IPS-20b (cell line): ENCODE measurements around the gene TMEM140.
"Not testable (repeated sequence)": the region's sequence is repeated elsewhere in the genome, so short reads cannot be mapped to it uniquely, and the experiment has no call there.

ENCODE experiments used
- H3K27ac ChIP-seq: one replicate; pipeline ENCODE4 v1.5.1; 2013; ENCODE audit warnings: low read length
- H3K27me3 ChIP-seq: 2 replicates; pipeline ENCODE4 v1.6.1; 2013; ENCODE audit warnings: mild to moderate bottlenecking, low read length, inconsistent platforms; ENCODE audit not compliant: insufficient read depth
- H3K36me3 ChIP-seq: 2 replicates; pipeline ENCODE4 v1.6.1; 2013; ENCODE audit warnings: low read depth, mild to moderate bottlenecking, inconsistent platforms, low read length, moderate library complexity; ENCODE audit not compliant: insufficient read depth
- H3K4me1 ChIP-seq: 2 replicates; pipeline ENCODE4 v1.6.1; 2013; ENCODE audit warnings: mild to moderate bottlenecking, control low read depth, inconsistent platforms, low read length, moderate library complexity; ENCODE audit not compliant: insufficient read depth
- H3K4me3 ChIP-seq: 2 replicates; pipeline ENCODE4 v1.5.1; 2013; ENCODE audit warnings: mild to moderate bottlenecking, low read length, inconsistent platforms
- H3K9ac ChIP-seq: 2 replicates; pipeline ENCODE4 v1.6.1; 2013; ENCODE audit warnings: low read depth, mild to moderate bottlenecking, inconsistent platforms, low read length, moderate library complexity
- H3K9me3 ChIP-seq: 2 replicates; pipeline ENCODE4 v1.6.1; 2013; ENCODE audit warnings: mild to moderate bottlenecking, low read depth, low read length, inconsistent platforms; ENCODE audit not compliant: insufficient read depth

TMEM140 gene

DNA sequence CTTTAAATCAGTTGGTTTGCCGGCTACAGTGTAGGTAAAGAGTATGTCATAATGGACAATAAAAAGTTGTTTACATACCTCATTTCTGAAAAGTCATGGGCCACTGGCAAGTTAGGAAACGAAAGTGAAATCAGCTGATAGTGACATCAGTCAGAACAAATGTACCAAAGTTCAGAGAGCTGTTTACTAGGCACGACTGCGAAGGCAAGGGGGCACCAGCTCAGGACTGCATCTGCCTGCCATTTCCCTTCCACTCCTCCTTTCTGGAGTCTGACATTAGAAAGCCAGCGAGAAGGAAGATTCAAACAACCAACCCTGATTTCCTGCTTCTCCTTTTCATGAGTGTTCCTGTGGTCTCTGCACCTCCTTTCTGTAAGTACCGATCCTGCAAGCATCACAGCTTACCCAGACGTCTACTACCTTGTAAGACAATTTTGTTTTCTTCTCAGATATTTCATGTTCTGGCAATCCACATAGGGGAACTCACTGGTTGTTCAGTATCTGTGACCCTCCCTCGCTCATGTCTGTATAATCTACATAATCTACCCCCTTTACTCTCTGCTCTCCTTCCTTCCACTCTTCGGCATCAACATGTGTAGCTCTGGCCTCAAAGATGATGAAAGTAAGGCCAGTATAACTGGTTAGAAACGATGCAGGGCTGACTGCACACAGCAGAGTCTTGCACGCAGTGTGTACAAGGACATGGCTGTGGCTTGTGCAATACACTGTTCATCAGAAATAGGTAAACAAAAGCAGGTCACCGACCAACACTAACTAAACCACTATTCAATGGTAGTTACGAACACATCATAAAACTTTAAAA lies at the start of gene TMEM140:
Gene TMEM140 (plus strand): TSS at position 174 of the 823 bp plus-strand sequence. CDS start 16,370 bp downstream, outside the sequence.
- Histone ChIP-seq H3K27ac (no peak within 1 kb of the TSS), H3K4me1 (no peaks in the 10 kb centered on the region), H3K27me3 (no peaks in the 10 kb centered on the region), H3K9ac (no peak within 1 kb of the TSS), H3K4me3 (no peak within 1 kb of the TSS), H3K9me3 (no peaks in the 10 kb centered on the region), H3K36me3 (no peaks in the 10 kb centered on the region)

- no peaks in the 10 kb centered on the region for H3K27me3 ChIP-seq
- H3K4me1 ChIP-seq = no peaks in the 10 kb centered on the region
- no peaks in the 10 kb centered on the region for H3K36me3 ChIP-seq
- no peaks in the 10 kb centered on the region for H3K9me3 ChIP-seq
- H3K4me3 ChIP-seq = no peak overlapping the region
- no peak overlapping the region for H3K27ac ChIP-seq
- H3K9ac ChIP-seq = no peak overlapping the region
Measured at GRCh38 chr7:135098391-135098790, 49.5 kb upstream of the TMEM140 start.

GRCh38 chr7:135100856-135101255 lies 47.0 kb upstream of the TMEM140 start:
- H3K4me1 ChIP-seq = no peaks in the 10 kb centered on the region

GRCh38 chr7:135102372-135102771 lies 45.5 kb upstream of the TMEM140 start:
- Histone ChIP-seq H3K36me3 (no peaks in the 10 kb centered on the region), H3K4me3 (no peak overlapping the region), H3K4me1 (no peaks in the 10 kb centered on the region), H3K27ac (no peak overlapping the region), H3K27me3 (no peaks in the 10 kb centered on the region), H3K9ac (no peak overlapping the region), H3K9me3 (no peaks in the 10 kb centered on the region)

More at GRCh38 chr7:135100856-135101255, 47.0 kb upstream of the TMEM140 start:
- H3K27me3 ChIP-seq = no peaks in the 10 kb centered on the region
- H3K27ac ChIP-seq = no peak overlapping the region
- H3K4me3 ChIP-seq = no peak overlapping the region
- no peaks in the 10 kb centered on the region for H3K36me3 ChIP-seq
- H3K9me3 ChIP-seq = no peaks in the 10 kb centered on the region
- H3K9ac ChIP-seq = no peak overlapping the region

DNA sequence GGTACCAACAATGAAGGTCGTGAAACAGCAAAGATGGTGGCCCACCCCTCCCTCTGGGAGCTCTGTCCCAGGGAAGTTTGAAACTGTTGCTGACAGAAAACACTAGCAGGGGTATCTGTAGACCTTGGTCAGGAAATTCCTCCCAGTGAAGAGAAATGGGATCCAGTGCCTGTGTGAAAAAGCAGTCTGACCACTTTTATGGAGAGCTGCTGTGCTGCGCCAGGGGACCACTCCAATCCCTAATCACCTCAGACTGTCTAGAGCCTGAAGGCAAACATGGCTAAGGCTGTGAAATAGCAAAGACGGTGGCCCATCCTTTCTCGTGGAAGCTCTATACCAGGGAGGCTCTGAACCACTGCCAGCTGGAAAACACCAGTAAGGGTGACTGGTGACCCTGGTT lies 38.3 kb upstream of the TMEM140 start:
- Histone ChIP-seq H3K4me1 (no peaks in the 10 kb centered on the region), H3K27ac (no peak overlapping the region), H3K9me3 (no peaks in the 10 kb centered on the region), H3K27me3 (no peaks in the 10 kb centered on the region), H3K36me3 (no peaks in the 10 kb centered on the region), H3K9ac (no peak overlapping the region), H3K4me3 (no peak overlapping the region)

- Histone ChIP-seq H3K27ac (no peak overlapping the region), H3K9ac (no peak overlapping the region), H3K27me3 (no peaks in the 10 kb centered on the region), H3K9me3 (no peaks in the 10 kb centered on the region), H3K4me3 (no peak overlapping the region), H3K4me1 (no peaks in the 10 kb centered on the region), H3K36me3 (no peaks in the 10 kb centered on the region)
Measured at GRCh38 chr7:135109976-135110375, 37.9 kb upstream of the TMEM140 start.

DNA sequence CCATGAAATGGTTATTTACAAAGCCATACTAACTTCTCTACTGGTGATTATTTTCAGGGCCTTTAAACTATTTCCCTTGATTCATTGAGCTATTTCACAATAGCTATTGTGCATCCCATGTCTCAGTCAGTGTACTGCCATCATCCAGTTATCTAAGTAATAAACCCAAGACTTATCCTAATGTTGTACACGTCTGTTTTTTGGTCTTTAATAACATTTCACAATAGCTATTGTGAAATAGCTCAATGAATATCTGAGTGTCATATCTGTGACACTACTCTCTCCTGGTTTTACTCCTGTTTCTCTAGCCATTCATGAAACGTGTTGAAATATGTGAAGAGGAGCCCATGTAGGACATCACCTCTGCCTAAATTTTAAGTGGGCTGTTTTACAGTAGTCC lies 36.5 kb upstream of the TMEM140 start:
- H3K27me3 ChIP-seq = no peaks in the 10 kb centered on the region
- H3K36me3 ChIP-seq = no peaks in the 10 kb centered on the region
- no peaks in the 10 kb centered on the region for H3K9me3 ChIP-seq
- no peaks in the 10 kb centered on the region for H3K4me1 ChIP-seq
- H3K4me3 ChIP-seq = no peak overlapping the region
- no peak overlapping the region for H3K27ac ChIP-seq
- no peak overlapping the region for H3K9ac ChIP-seq

GRCh38 chr7:135114622-135115021 lies 33.2 kb upstream of the TMEM140 start:
- Histone ChIP-seq H3K36me3 (no peaks in the 10 kb centered on the region), H3K9me3 (no peaks in the 10 kb centered on the region), H3K9ac (no peak overlapping the region), H3K27me3 (no peaks in the 10 kb centered on the region), H3K4me1 (no peaks in the 10 kb centered on the region), H3K27ac (no peak overlapping the region), H3K4me3 (no peak overlapping the region)

DNA sequence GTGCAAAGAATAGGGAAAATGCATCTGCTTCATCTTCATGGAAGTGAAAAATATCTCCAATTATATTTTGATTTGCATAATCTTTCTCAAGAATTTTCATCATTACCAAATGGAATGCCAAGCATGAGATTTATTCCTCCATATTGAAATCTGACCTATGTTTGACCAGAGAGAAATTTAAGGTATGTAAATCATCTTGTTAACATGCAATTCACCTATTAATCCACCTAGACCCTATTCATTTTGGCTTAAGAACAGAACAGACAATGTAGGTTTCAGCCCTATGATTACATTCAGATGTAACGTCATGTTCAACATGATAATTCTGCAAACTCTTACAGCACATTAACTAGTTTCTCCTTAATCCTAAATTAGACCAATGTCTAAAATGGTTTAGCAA lies 30.8 kb upstream of the TMEM140 start:
- Histone ChIP-seq H3K36me3 (no peaks in the 10 kb centered on the region), H3K27me3 (no peaks in the 10 kb centered on the region), H3K27ac (no peak overlapping the region), H3K4me1 (no peaks in the 10 kb centered on the region), H3K9ac (no peak overlapping the region), H3K4me3 (no peak overlapping the region), H3K9me3 (peaks cover 5% of the 10 kb centered on the region; the same call in 1 of the 2 replicates)

DNA sequence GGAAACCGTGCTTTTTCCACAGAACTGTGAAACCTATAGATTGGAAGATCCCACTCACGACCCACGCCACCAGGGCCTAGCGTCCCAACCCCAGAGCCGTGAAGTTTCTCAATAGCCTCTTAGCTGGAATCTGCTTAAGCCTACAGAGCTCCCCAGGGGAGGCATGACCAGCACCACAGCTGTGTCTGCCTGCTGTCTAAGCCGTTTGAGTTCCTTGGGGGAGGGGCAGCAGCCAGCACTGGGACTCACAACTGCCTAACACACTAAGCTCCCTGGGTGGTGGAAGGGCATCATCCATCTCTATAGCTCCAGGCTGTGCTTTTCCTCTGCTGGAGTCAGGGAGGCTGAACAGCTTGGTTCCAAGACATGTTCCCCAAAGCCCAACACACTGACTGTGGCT lies 26.0 kb upstream of the TMEM140 start:
- H3K9me3 ChIP-seq = peaks cover 5% of the 10 kb centered on the region; the same call in 1 of the 2 replicates
- H3K4me3 ChIP-seq = no peak overlapping the region
- no peaks in the 10 kb centered on the region for H3K36me3 ChIP-seq

GRCh38 chr7:135124631-135125030 lies 23.2 kb upstream of the TMEM140 start:
- not testable (repeated sequence) for H3K36me3 ChIP-seq, H3K9me3 ChIP-seq, H3K9ac ChIP-seq, H3K4me1 ChIP-seq, H3K27ac ChIP-seq, H3K27me3 ChIP-seq, H3K4me3 ChIP-seq

More for the DNA sequence above, 26.0 kb upstream of the TMEM140 start:
- Histone ChIP-seq H3K4me1 (no peaks in the 10 kb centered on the region), H3K27me3 (no peaks in the 10 kb centered on the region), H3K27ac (no peak overlapping the region), H3K9ac (no peak overlapping the region)

- H3K27me3 ChIP-seq = no peaks in the 10 kb centered on the region
- H3K36me3 ChIP-seq = no peaks in the 10 kb centered on the region
- no peaks in the 10 kb centered on the region for H3K4me1 ChIP-seq
- H3K9me3 ChIP-seq = peaks cover 3% of the 10 kb centered on the region
- H3K4me3 ChIP-seq = no peak overlapping the region
- H3K27ac ChIP-seq = no peak overlapping the region
- H3K9ac ChIP-seq = no peak overlapping the region
Measured at GRCh38 chr7:135128931-135129330, 18.9 kb upstream of the TMEM140 start.
